ENCODE measurements around the gene ST14.
"Not testable (repeated sequence)": the region's sequence is repeated elsewhere in the genome, so short reads cannot be mapped to it uniquely, and the experiment has no call there.

ST14 gene

GRCh38 chr11:130237282-130238006 lies 77.9 kb downstream of the ST14 start:
- no peak for DNase-seq

- no peak for DNase-seq
Observed at GRCh38 chr11:130241713-130242112, 82.1 kb downstream of the ST14 start.

GRCh38 chr11:130243816-130244215 lies 84.2 kb downstream of the ST14 start:
- DNase-seq = no peak

DNA sequence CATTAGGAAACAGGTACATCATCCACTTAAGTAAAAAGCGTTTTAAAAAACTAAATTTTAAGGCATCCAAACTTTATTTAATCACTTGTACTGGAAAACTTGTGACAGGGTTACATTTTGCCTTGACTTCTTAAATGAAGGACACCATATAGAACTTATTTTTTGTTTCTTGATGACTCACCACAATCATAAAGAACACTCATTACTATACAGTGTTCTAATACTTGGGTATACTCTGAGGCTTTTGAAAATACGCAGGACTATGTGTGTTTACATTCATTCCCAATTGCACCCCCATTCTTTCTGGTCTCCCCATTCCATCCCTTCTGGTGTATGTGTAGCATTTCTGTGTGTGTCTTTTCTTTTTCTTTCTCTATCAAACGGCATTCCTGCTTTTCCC lies 85.3 kb downstream of the ST14 start:
- DNase-seq = no peak

- DNase-seq = not testable (repeated sequence)
Observed at GRCh38 chr11:130245375-130245774, 85.8 kb downstream of the ST14 start.

DNA sequence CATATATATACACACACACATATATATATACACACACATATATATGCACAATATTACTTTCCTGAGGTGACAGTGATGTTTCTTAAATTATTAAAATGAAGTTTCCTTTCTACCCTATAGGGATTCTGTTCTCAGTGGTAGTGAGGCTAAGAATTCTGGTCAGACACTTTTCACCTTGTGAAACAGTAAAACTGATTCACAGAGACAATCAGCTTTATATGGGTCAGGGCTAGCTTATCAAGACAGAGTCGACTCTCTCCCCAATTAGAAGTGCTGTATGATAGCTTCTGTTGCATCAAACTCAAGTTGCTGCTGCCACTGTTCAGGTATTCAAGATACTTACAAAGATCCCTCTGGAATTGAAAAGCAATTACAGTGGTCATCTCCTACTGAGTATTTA lies 86.7 kb downstream of the ST14 start:
- no peak for DNase-seq

DNA sequence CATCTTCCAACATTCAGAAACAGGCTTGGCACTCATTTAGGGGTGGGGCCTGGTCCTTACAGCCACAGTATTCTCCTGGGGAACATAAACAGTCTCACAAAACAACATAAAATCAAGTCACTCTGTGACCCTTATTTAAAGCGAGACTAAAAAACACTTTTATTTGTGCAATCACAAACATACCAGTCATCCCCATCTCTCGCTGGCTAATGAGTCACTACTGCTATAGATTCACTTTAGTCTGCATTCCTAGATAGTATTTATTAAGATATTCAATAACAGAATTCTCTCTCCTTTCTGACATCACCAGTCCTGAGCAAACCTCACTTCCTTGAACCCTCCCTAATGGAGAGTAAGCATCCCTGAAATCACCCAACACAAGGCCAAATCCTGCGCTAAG lies 87.2 kb downstream of the ST14 start:
- no peak for DNase-seq

DNA sequence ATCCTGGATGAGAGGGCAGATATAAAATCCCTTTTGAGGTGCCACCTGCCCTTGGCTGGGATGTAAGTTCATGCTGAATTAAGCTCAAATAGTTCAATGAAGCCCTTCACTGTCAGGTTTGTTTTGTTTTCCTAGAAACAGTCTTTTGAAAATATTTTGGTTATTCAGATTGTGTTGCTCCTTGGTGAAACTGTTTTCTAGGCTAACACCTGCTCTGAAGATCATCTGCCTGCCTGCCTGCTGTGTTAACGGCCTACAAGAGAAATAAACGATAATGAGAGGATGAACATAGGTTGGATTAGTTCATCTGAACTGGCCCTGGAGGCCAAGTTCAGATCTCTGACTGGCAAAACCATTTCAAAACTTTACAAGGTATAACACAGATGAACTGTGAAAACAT lies 87.7 kb downstream of the ST14 start:
- DNase-seq = no peak

DNA sequence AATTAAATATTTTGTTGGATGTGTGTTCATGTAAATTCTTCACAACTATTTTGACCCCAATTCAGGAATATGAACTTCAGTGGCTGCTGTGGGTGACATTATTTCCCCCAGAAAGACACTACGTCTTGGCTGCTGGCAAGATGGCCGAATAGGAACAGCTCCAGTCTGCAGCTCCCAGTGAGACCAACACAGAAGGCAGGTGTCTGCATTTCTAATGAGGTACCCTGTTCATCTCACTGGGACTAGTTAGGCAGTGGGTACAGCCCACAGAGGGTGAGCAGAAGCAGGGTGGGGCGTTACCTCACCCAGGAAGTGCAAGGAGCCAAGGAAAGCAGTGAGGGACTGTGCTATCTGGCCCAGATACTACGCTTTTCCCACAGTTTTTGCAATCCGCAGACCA lies 89.8 kb downstream of the ST14 start:
- DNase-seq = no peak

DNA sequence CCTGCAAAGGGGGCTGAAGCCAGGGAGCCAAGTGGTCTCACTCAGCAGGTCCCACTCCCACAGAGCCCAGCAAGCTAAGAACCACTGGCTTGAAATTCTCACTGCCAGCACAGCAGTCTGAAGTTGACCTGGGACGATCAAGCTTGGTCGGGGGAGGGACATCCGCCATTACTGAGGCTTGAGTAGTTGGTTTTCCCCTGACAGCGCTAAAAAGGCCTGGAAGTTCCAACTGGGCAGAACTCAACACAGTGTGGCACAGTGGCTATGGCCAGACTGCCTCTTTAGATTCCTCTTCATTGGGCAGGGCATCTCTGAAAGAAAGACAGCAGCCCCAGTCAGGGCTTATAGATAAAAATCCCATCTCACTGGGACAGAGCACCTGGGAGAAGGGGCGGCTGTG lies 90.3 kb downstream of the ST14 start:
- not testable (repeated sequence) for DNase-seq

DNA sequence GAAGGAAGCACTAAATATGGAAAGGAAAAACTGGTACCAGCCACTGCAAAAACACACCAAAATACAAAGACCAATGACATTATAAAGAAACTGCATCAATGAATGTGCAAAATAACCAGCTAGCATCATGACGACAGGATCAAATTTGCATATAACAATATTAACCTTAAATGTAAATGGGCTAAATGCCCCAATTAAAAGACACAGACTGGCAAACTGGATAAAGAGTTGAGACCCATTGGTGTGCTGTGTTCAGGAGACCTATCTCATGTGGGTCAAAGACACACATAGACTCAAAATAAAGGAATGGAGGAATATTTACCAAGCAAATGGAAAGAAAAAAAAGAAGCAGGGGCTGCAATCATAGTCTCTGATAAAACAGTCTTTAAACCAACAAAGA lies 92.2 kb downstream of the ST14 start:
- DNase-seq = not testable (repeated sequence)
